Muscle of leg (tissue), 11 donors: ENCODE results near the gene MLLT1. TPM values are rescaled to one million over a fixed set of nuclear protein-coding genes. Genes with fewer than 3 reads are reported as not detected.

Experiments used
- DNase-seq: peaks from one replicate; pipeline ENCODE4 v3.0.0; 2013
- H3K27ac ChIP-seq: one replicate; pipeline ENCODE4 v1.5.1; 2013; ENCODE audit warnings: mild to moderate bottlenecking, low read length, control low read depth
- H3K27me3 ChIP-seq: one replicate; pipeline ENCODE4 v1.6.1; 2013; ENCODE audit warnings: low read length; ENCODE audit not compliant: control insufficient read depth, insufficient read depth
- H3K36me3 ChIP-seq: one replicate; pipeline ENCODE4 v1.6.1; 2013; ENCODE audit warnings: low read length; ENCODE audit not compliant: control insufficient read depth, insufficient read depth
- H3K4me1 ChIP-seq: one replicate; pipeline ENCODE4 v1.6.1; 2013; ENCODE audit warnings: low read length; ENCODE audit not compliant: control insufficient read depth, insufficient read depth
- H3K4me3 ChIP-seq: one replicate; pipeline ENCODE4 v1.5.1; 2013; ENCODE audit warnings: low read length, control low read depth
- H3K9me3 ChIP-seq: replicated peaks from 2 replicates; pipeline ENCODE4 v1.6.1; 2013; ENCODE audit warnings: low read depth, low read length; ENCODE audit not compliant: control insufficient read depth
- WGBS: methylation state at CpG from one replicate; pipeline ENCODE4 v1.1.5; 2013; ENCODE audit warnings: missing lambda C conversion rate; ENCODE audit not compliant: insufficient coverage; 5-methylcytosine and 5-hydroxymethylcytosine counted together
- polyA plus RNA-seq, 8 donors: library from polyadenylated mRNA; unstranded; fragments of 120-200 nt; gene quantifications; one replicate each; pipeline versions ENCODE4 v1.2.1 to v1.2.3, GENCODE V29; 2013; ENCODE audit warnings: inconsistent platforms in 1 of 8, low replicate concordance in 1 of 8; ENCODE audit not compliant: insufficient read length in 8 of 8, insufficient read depth in 1 of 8
- total RNA-seq: library from RNA; stranded (reverse); fragments of 120-200 nt; gene quantifications from one replicate; pipeline ENCODE4 v1.2.4, GENCODE V29; 2013

Gene MLLT1
- total and polyA plus RNA-seq, 9 donors, result 11.9 to 63.4 (median 56.4) TPM

GRCh38 chr19:6164906-6165531, 114.8 kb downstream of the MLLT1 start:
- no peak for DNase-seq
- Histone ChIP-seq H3K4me1 (no peaks in the 10 kb centered on the region), H3K36me3 (no peaks in the 10 kb centered on the region), H3K4me3 (no peak overlapping the region), H3K27ac (no peak overlapping the region), H3K9me3 (peaks cover 1% of the 10 kb centered on the region), H3K27me3 (no peaks in the 10 kb centered on the region)
- WGBS, result 94% methylated on average over 3 of the region's 5 CpGs

GRCh38 chr19:6161271-6161850, 118.4 kb downstream of the MLLT1 start:
- Histone ChIP-seq H3K27me3 (no peaks in the 10 kb centered on the region), H3K9me3 (peaks cover 2% of the 10 kb centered on the region), H3K4me3 (no peak overlapping the region), H3K4me1 (no peaks in the 10 kb centered on the region), H3K36me3 (no peaks in the 10 kb centered on the region), H3K27ac (no peak overlapping the region)
- 51% methylated on average over 8 of the region's 8 CpGs for WGBS
- DNase-seq, result peak; percentile 11

Other genes starting within 250 kb of the MLLT1 start
- gene RFX2, start 169.5 kb downstream of the MLLT1 start, total RNA-seq, result 5.5 TPM
- gene RFX2, start 169.5 kb downstream of the MLLT1 start, polyA plus RNA-seq, result 10 to 100 TPM in 1 of 8 donors, 1 to 10 TPM in 7; 5.2 to 17.6 (median 9.5) TPM
- gene ACSBG2, start 144.3 kb downstream of the MLLT1 start, total RNA-seq, result not detected
- under 1 TPM in 7 of 8 donors, not detected in 1; 0.24 to 0.76 (median 0.52) TPM for gene ACSBG2, start 144.3 kb downstream of the MLLT1 start, polyA plus RNA-seq
- gene ACER1, start 53.6 kb upstream of the MLLT1 start, total RNA-seq, result not detected
- gene ACER1, start 53.6 kb upstream of the MLLT1 start, polyA plus RNA-seq, result under 1 TPM in 2 of 8 donors, not detected in 6; 0.12 to 0.17 TPM
- 46.6 TPM for gene CLPP, start 81.6 kb upstream of the MLLT1 start, total RNA-seq
- gene CLPP, start 81.6 kb upstream of the MLLT1 start, polyA plus RNA-seq, result 10 to 100 TPM; 57.1 to 73.3 (median 64.0) TPM
- 99.9 TPM for gene ALKBH7, start 92.8 kb upstream of the MLLT1 start, total RNA-seq
- 100 to 1,000 TPM in 4 of 8 donors, 10 to 100 TPM in 4; 73.9 to 157 (median 101) TPM for gene ALKBH7, start 92.8 kb upstream of the MLLT1 start, polyA plus RNA-seq
- gene PSPN, start 96.0 kb upstream of the MLLT1 start, total RNA-seq, result 1.2 TPM
- gene PSPN, start 96.0 kb upstream of the MLLT1 start, polyA plus RNA-seq, result 1 to 10 TPM in 7 of 8 donors, under 1 TPM in 1; 0.88 to 1.5 (median 1.1) TPM
- gene GTF2F1, start 113.2 kb upstream of the MLLT1 start, total RNA-seq, result 29.8 TPM
- 10 to 100 TPM; 59.6 to 73.8 (median 69.0) TPM for gene GTF2F1, start 113.2 kb upstream of the MLLT1 start, polyA plus RNA-seq
- 46.9 TPM for gene KHSRP, start 144.8 kb upstream of the MLLT1 start, total RNA-seq
- gene KHSRP, start 144.8 kb upstream of the MLLT1 start, polyA plus RNA-seq, result 100 to 1,000 TPM; 165 to 256 (median 214) TPM
- 0.22 TPM for gene SLC25A41, start 153.8 kb upstream of the MLLT1 start, total RNA-seq
- gene SLC25A41, start 153.8 kb upstream of the MLLT1 start, polyA plus RNA-seq, result under 1 TPM; 0.19 to 0.71 (median 0.50) TPM
- gene SLC25A23, start 179.8 kb upstream of the MLLT1 start, total RNA-seq, result 16.7 TPM
- 10 to 100 TPM; 24.4 to 41.7 (median 31.7) TPM for gene SLC25A23, start 179.8 kb upstream of the MLLT1 start, polyA plus RNA-seq
- not detected for gene CRB3, start 184.3 kb upstream of the MLLT1 start, total RNA-seq
- gene CRB3, start 184.3 kb upstream of the MLLT1 start, polyA plus RNA-seq, result 1 to 10 TPM in 2 of 8 donors, under 1 TPM in 3, not detected in 3; 0.11 to 2.0 (median 0.51) TPM
- gene DENND1C, start 201.8 kb upstream of the MLLT1 start, total RNA-seq, result 0.13 TPM
- 1 to 10 TPM in 3 of 8 donors, under 1 TPM in 5; 0.59 to 2.1 (median 0.82) TPM for gene DENND1C, start 201.8 kb upstream of the MLLT1 start, polyA plus RNA-seq
- gene TUBB4A, start 222.3 kb upstream of the MLLT1 start, total RNA-seq, result 0.18 TPM
- gene TUBB4A, start 222.3 kb upstream of the MLLT1 start, polyA plus RNA-seq, result 1 to 10 TPM in 1 of 8 donors, under 1 TPM in 7; 0.41 to 1.4 (median 0.54) TPM